HepG2 (cell line): ENCODE measurements around the gene FAM53C. TPM values are rescaled to one million over a fixed set of nuclear protein-coding genes. Genes with fewer than 3 reads are reported as not detected.

Source experiments
- BHLHE40 ChIP-seq: IDR thresholded peaks from 2 replicates; pipeline ENCODE4 v1.6.1; 2011; ENCODE audit warnings: low read length, improper control_type of control experiment
- HCFC1 ChIP-seq: fragments of 150-350 bp; IDR thresholded peaks from 2 replicates; pipeline ENCODE4 v1.6.1; 2014; ENCODE audit warnings: low read depth, low read length
- HDAC6 ChIP-seq: fragments of 200-600 bp; sonication (generic); IDR thresholded peaks from 2 replicates; pipeline ENCODE4 v1.7.0; 2017; ENCODE audit warnings: mild to moderate bottlenecking, antibody characterized with exemption, low read length, low read depth
- KMT2B ChIP-seq: IDR thresholded peaks from 2 replicates; pipeline ENCODE4 v1.6.1; 2016; ENCODE audit warnings: missing genetic modification reagents, missing compliant biosample characterization
- MATR3 ChIP-seq: sonication (generic); formaldehyde crosslinking; IDR thresholded peaks from 2 replicates; pipeline ENCODE4 v1.4.0; 2020; ENCODE audit warnings: missing genetic modification reagents
- NFE2 ChIP-seq: sonication (generic); formaldehyde crosslinking; IDR thresholded peaks from 2 replicates; pipeline ENCODE4 v1.4.0; 2020; ENCODE audit warnings: missing genetic modification reagents
- NR2F1 ChIP-seq, 2 experiments: fragments of 450-650 bp in 1 of 2; formaldehyde crosslinking in 1 of 2; IDR thresholded peaks; 2 replicates each; pipeline versions ENCODE4 v1.5.0 to v1.6.1; 2016 to 2020; ENCODE audit warnings: mild to moderate bottlenecking in 1 of 2, missing compliant biosample characterization in 1 of 2, missing genetic modification reagents in 1 of 2, moderate library complexity in 1 of 2
- RARA ChIP-seq: IDR thresholded peaks from 2 replicates; pipeline ENCODE4 v1.6.1; 2016; ENCODE audit warnings: missing genetic modification reagents, missing compliant biosample characterization
- SAP130 ChIP-seq: IDR thresholded peaks from 2 replicates; pipeline ENCODE4 v1.6.1; 2016; ENCODE audit warnings: low read depth
- ZNF33B ChIP-seq: sonication (generic); formaldehyde crosslinking; IDR thresholded peaks from 2 replicates; pipeline ENCODE4 v1.5.1; 2020; ENCODE audit warnings: mild to moderate bottlenecking, missing genetic modification reagents
- ZNF354B ChIP-seq: sonication (generic); formaldehyde crosslinking; IDR thresholded peaks from 2 replicates; pipeline ENCODE4 v1.8.0; 2022; ENCODE audit warnings: mild to moderate bottlenecking, missing genetic modification reagents
- ZNF556 ChIP-seq: sonication (generic); formaldehyde crosslinking; IDR thresholded peaks from 2 replicates; pipeline ENCODE4 v1.4.0; 2020; ENCODE audit warnings: mild to moderate bottlenecking, missing genetic modification reagents, borderline replicate concordance
- ZNF607 ChIP-seq: sonication (generic); formaldehyde crosslinking; IDR thresholded peaks from 2 replicates; pipeline ENCODE4 v1.5.1; 2020; ENCODE audit warnings: missing genetic modification reagents, mild to moderate bottlenecking, borderline replicate concordance
- ZNF709 ChIP-seq: sonication (generic); formaldehyde crosslinking; IDR thresholded peaks from 2 replicates; pipeline ENCODE4 v1.5.0; 2020; ENCODE audit warnings: mild to moderate bottlenecking, missing genetic modification reagents
- ZNF713 ChIP-seq: sonication (generic); formaldehyde crosslinking; IDR thresholded peaks from 2 replicates; pipeline ENCODE4 v1.4.0; 2020; ENCODE audit warnings: mild to moderate bottlenecking, missing genetic modification reagents
- ZNF841 ChIP-seq: sonication (generic); formaldehyde crosslinking; IDR thresholded peaks from 2 replicates; pipeline ENCODE4 v1.8.1; 2023; ENCODE audit warnings: missing genetic modification reagents, borderline replicate concordance
- ZSCAN12 ChIP-seq: sonication (generic); formaldehyde crosslinking; IDR thresholded peaks from 2 replicates; pipeline ENCODE4 v1.9.0; 2021; ENCODE audit warnings: mild to moderate bottlenecking, missing genetic modification reagents
- polyA plus RNA-seq, 8 experiments: library from polyadenylated mRNA; depleted of rRNA in 3 of 8; stranded (reverse) in 7 of 8; unstranded in 1 of 8; fragments of >200 nt; fragmentation: Illumina TruSeq in 4 of 8; extraction: Trizol in 4 of 8; gene quantifications; 2 replicates each; pipeline versions ENCODE4 v1.2.1 to v1.2.3, GENCODE V29; 2011 to 2016; ENCODE audit warnings: low read depth in 4 of 8, missing spikeins in 1 of 8, mixed read lengths in 1 of 8; ENCODE audit not compliant: insufficient read depth in 1 of 8
- total RNA-seq, 5 experiments: library from RNA; depleted of rRNA; stranded (reverse); fragments of >200 nt; fragmentation: Illumina TruSeq; extraction: Trizol; gene quantifications; 2 replicates each; pipeline ENCODE4 v1.2.3, GENCODE V29; 2016; ENCODE audit warnings: low read depth in 1 of 5
- TF ChIP-seq, protein P1 (sequence below): IDR thresholded peaks from 2 replicates; pipeline ENCODE4 v1.4.0; 2020; ENCODE audit warnings: mild to moderate bottlenecking, missing genetic modification reagents
- TF ChIP-seq, protein P2 (sequence below): IDR thresholded peaks from 2 replicates; pipeline ENCODE4 v1.6.1; 2016; ENCODE audit warnings: low read depth, borderline replicate concordance
- TF ChIP-seq, protein P3 (sequence below): fragments of 450-650 bp; IDR thresholded peaks from 2 replicates; pipeline ENCODE4 v1.6.1; 2017; ENCODE audit warnings: mild to moderate bottlenecking
- TF ChIP-seq, protein P4 (sequence below): sonication (generic); IDR thresholded peaks from 2 replicates; pipeline ENCODE4 v1.6.1; 2016; ENCODE audit warnings: low read depth, borderline replicate concordance
- TF ChIP-seq, protein P5 (sequence below): sonication (generic); formaldehyde crosslinking; IDR thresholded peaks from 2 replicates; pipeline ENCODE4 v1.5.1; 2020; ENCODE audit warnings: missing genetic modification reagents, mild to moderate bottlenecking, borderline replicate concordance

The FAM53C gene
- total and polyA plus RNA-seq, 2 of the 13 experiments (the other 11 are each of a cell fraction or from before 2014, with no cell fraction given), result 26.9 to 30.1 TPM

DNA sequence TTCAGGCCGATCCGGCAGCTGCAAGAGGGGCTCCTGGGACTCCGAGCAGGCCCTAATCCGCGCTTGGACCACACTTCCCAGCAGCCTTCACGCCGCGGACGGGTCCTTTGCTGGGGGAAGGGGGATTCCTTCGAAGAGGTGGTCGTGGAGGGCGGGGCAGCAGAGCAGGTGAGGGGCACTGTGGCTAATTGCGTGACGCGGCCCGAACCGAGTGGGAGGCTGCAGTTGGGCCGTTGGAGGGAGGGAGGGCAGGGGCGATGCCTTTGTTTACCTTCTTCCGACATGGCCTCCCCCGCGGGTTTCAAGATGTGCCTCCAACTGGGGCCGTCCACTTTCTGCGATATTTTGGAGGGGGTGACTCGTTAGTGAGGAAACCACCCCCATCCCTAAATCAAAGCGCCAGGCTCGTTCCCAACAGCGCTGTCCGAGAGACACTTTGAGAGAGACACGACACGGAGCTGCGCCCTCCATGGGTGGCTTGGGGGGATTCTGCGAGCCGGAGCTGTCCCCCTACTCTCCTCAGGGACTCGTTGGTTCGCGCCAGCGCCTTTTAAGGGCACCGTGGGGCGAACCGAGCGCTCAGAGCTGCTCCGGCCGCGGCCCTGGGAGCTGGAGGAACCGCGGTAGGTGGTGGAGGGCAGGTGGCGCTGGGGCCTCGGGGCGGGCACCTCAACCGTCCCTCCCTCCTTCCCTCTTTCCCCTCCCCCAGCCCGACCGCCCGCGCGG lies at the start of gene FAM53C (continued):
- TF ChIP-seq KMT2B (CRISPR knock-in tag) (peak; percentile 72), HDAC6 (no peak), ZNF607 (peak; percentile 94), ZSCAN12 (CRISPR knock-in tag) (peak; percentile 80; the same call in 1 of the 2 replicates), MATR3 (no peak), SAP130 (CRISPR knock-in tag) (peak; percentile 85), RARA (CRISPR knock-in tag) (peak; percentile 39), ZNF33B (CRISPR knock-in tag) (peak; percentile 70; the same call in 1 of the 2 replicates), ZNF709 (no peak), ZNF841 (CRISPR knock-in tag) (no peak), BHLHE40 (peak; percentile 89), ZNF556 (CRISPR knock-in tag) (peak; percentile 74; the same call in 1 of the 2 replicates), HCFC1 (peak; percentile 69), NR2F1 (CRISPR knock-in tag; IDR thresholded peaks at IDR 0.05) (no peak), ZNF354B (peak; percentile 90; the same call in 1 of the 2 replicates), NFE2 (0 out of 2 replicates have a peak, but pooled peaks have one; percentile 40), ZNF713 (no peak)
- TF ChIP-seq, protein P1, sequence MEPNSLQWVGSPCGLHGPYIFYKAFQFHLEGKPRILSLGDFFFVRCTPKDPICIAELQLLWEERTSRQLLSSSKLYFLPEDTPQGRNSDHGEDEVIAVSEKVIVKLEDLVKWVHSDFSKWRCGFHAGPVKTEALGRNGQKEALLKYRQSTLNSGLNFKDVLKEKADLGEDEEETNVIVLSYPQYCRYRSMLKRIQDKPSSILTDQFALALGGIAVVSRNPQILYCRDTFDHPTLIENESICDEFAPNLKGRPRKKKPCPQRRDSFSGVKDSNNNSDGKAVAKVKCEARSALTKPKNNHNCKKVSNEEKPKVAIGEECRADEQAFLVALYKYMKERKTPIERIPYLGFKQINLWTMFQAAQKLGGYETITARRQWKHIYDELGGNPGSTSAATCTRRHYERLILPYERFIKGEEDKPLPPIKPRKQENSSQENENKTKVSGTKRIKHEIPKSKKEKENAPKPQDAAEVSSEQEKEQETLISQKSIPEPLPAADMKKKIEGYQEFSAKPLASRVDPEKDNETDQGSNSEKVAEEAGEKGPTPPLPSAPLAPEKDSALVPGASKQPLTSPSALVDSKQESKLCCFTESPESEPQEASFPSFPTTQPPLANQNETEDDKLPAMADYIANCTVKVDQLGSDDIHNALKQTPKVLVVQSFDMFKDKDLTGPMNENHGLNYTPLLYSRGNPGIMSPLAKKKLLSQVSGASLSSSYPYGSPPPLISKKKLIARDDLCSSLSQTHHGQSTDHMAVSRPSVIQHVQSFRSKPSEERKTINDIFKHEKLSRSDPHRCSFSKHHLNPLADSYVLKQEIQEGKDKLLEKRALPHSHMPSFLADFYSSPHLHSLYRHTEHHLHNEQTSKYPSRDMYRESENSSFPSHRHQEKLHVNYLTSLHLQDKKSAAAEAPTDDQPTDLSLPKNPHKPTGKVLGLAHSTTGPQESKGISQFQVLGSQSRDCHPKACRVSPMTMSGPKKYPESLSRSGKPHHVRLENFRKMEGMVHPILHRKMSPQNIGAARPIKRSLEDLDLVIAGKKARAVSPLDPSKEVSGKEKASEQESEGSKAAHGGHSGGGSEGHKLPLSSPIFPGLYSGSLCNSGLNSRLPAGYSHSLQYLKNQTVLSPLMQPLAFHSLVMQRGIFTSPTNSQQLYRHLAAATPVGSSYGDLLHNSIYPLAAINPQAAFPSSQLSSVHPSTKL (CRISPR knock-in tag), result peak; percentile 51; the same call in 1 of the 2 replicates
- TF ChIP-seq, protein P2, sequence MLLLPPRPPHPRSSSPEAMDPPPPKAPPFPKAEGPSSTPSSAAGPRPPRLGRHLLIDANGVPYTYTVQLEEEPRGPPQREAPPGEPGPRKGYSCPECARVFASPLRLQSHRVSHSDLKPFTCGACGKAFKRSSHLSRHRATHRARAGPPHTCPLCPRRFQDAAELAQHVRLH, result peak; percentile 50; the same call in 1 of the 2 replicates
- TF ChIP-seq, protein P3, sequence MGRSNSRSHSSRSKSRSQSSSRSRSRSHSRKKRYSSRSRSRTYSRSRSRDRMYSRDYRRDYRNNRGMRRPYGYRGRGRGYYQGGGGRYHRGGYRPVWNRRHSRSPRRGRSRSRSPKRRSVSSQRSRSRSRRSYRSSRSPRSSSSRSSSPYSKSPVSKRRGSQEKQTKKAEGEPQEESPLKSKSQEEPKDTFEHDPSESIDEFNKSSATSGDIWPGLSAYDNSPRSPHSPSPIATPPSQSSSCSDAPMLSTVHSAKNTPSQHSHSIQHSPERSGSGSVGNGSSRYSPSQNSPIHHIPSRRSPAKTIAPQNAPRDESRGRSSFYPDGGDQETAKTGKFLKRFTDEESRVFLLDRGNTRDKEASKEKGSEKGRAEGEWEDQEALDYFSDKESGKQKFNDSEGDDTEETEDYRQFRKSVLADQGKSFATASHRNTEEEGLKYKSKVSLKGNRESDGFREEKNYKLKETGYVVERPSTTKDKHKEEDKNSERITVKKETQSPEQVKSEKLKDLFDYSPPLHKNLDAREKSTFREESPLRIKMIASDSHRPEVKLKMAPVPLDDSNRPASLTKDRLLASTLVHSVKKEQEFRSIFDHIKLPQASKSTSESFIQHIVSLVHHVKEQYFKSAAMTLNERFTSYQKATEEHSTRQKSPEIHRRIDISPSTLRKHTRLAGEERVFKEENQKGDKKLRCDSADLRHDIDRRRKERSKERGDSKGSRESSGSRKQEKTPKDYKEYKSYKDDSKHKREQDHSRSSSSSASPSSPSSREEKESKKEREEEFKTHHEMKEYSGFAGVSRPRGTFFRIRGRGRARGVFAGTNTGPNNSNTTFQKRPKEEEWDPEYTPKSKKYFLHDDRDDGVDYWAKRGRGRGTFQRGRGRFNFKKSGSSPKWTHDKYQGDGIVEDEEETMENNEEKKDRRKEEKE, result no peak
- TF ChIP-seq, protein P4, sequence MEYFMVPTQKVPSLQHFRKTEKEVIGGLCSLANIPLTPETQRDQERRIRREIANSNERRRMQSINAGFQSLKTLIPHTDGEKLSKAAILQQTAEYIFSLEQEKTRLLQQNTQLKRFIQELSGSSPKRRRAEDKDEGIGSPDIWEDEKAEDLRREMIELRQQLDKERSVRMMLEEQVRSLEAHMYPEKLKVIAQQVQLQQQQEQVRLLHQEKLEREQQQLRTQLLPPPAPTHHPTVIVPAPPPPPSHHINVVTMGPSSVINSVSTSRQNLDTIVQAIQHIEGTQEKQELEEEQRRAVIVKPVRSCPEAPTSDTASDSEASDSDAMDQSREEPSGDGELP, result peak; percentile 38; the same call in 1 of the 2 replicates
- TF ChIP-seq, protein P5, sequence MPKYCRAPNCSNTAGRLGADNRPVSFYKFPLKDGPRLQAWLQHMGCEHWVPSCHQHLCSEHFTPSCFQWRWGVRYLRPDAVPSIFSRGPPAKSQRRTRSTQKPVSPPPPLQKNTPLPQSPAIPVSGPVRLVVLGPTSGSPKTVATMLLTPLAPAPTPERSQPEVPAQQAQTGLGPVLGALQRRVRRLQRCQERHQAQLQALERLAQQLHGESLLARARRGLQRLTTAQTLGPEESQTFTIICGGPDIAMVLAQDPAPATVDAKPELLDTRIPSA, result no peak; the same call in 1 of the 2 replicates
